ENCODE data around the gene PSMB4. TPM values are rescaled to one million over a fixed set of nuclear protein-coding genes. Genes with fewer than 3 reads are reported as not detected.

Gene PSMB4
- polyA plus RNA-seq, 1 donor (not counting 4 experiments of a cell fraction or from before 2014, with no cell fraction given): 340 TPM

GRCh38 chr1:151361883-151362282 lies 37.5 kb upstream of the PSMB4 start:
- Histone ChIP-seq H3K4me2 (ENCODE audit: control insufficient read depth, extremely low read depth, insufficient read depth, low read depth, low read length) (no peak overlapping the region), H3K9me3 (ENCODE audit: control insufficient read depth, low read depth, low read length) (peaks cover 6% of the 10 kb centered on the region), H2AFZ (ENCODE audit: control insufficient read depth, low read length) (no peak overlapping the region), H3K79me2 (ENCODE audit: control insufficient read depth, insufficient read depth, low read length) (no peaks in the 10 kb centered on the region), H3K4me1 (ENCODE audit: control insufficient read depth, extremely low read depth, insufficient read depth, low read length) (no peaks in the 10 kb centered on the region), H3K36me3 (ENCODE audit: control insufficient read depth in 2 of 2, extremely low read depth in 1 of 2, insufficient read depth in 2 of 2, low read length in 2 of 2) (no peaks in the 10 kb centered on the region), H3K9ac (ENCODE audit: control insufficient read depth, extremely low read depth, insufficient read depth, low read length) (no peak overlapping the region), H3K4me3 (ENCODE audit: control insufficient read depth in 2 of 3, extremely low read depth in 1 of 3, insufficient read depth in 2 of 3, low read depth in 1 of 3, low read length in 3 of 3) (no peak overlapping the region), H3K9me1 (ENCODE audit: control insufficient read depth, extremely low read depth, insufficient read depth, low read length) (no peaks in the 10 kb centered on the region), H3K27ac (ENCODE audit: control insufficient read depth, insufficient read depth, low read length) (no peak overlapping the region), H3K27me3 (ENCODE audit: control insufficient read depth, extremely low read depth, insufficient read depth, low read length) (no peaks in the 10 kb centered on the region), H4K20me1 (ENCODE audit: control insufficient read depth, extremely low read depth, insufficient read depth, low read length) (no peaks in the 10 kb centered on the region)
- FAIRE-seq (no peak), DNase-seq (ENCODE audit: low read depth, low spot score) (no peak)
- dilution Hi-C loops (cut with MboI; ENCODE audit: extremely low pct_ligation_motif_present, low sequenced_read_pairs): no loop called here
- TF ChIP-seq CTCF (optimal IDR thresholded peaks at IDR 0.05 in 1 of 3, IDR thresholded peaks at IDR 0.05 in 1 of 3, conservative IDR thresholded peaks at IDR 0.05 in 1 of 3; ENCODE audit: extremely low read depth in 1 of 3, insufficient read depth in 2 of 3, low read length in 3 of 3) (no peak), EZH2 (IDR thresholded peaks at IDR 0.05; ENCODE audit: low read length) (no peak)

- Histone ChIP-seq H3K9me3 (ENCODE audit: control insufficient read depth, low read depth, low read length) (peaks cover 6% of the 10 kb centered on the region), H4K20me1 (ENCODE audit: control insufficient read depth, extremely low read depth, insufficient read depth, low read length) (no peaks in the 10 kb centered on the region), H3K27ac (ENCODE audit: control insufficient read depth, insufficient read depth, low read length) (no peak overlapping the region), H2AFZ (ENCODE audit: control insufficient read depth, low read length) (no peak overlapping the region), H3K27me3 (ENCODE audit: control insufficient read depth, extremely low read depth, insufficient read depth, low read length) (no peaks in the 10 kb centered on the region), H3K36me3 (ENCODE audit: control insufficient read depth in 2 of 2, extremely low read depth in 1 of 2, insufficient read depth in 2 of 2, low read length in 2 of 2) (no peaks in the 10 kb centered on the region), H3K79me2 (ENCODE audit: control insufficient read depth, insufficient read depth, low read length) (no peaks in the 10 kb centered on the region), H3K4me3 (ENCODE audit: control insufficient read depth in 2 of 3, extremely low read depth in 1 of 3, insufficient read depth in 2 of 3, low read depth in 1 of 3, low read length in 3 of 3) (no peak overlapping the region), H3K4me1 (ENCODE audit: control insufficient read depth, extremely low read depth, insufficient read depth, low read length) (no peaks in the 10 kb centered on the region), H3K4me2 (ENCODE audit: control insufficient read depth, extremely low read depth, insufficient read depth, low read depth, low read length) (no peak overlapping the region), H3K9me1 (ENCODE audit: control insufficient read depth, extremely low read depth, insufficient read depth, low read length) (no peaks in the 10 kb centered on the region), H3K9ac (ENCODE audit: control insufficient read depth, extremely low read depth, insufficient read depth, low read length) (no peak overlapping the region)
- DNase-seq (ENCODE audit: low read depth, low spot score) (no peak), FAIRE-seq (no peak)
- TF ChIP-seq CTCF (optimal IDR thresholded peaks at IDR 0.05 in 1 of 3, IDR thresholded peaks at IDR 0.05 in 1 of 3, conservative IDR thresholded peaks at IDR 0.05 in 1 of 3; ENCODE audit: extremely low read depth in 1 of 3, insufficient read depth in 2 of 3, low read length in 3 of 3) (no peak), EZH2 (IDR thresholded peaks at IDR 0.05; ENCODE audit: low read length) (no peak)
- dilution Hi-C loops (cut with MboI; ENCODE audit: extremely low pct_ligation_motif_present, low sequenced_read_pairs): no loop called here
Observed at GRCh38 chr1:151362308-151363155, 36.8 kb upstream of the PSMB4 start.

Measured in keratinocyte (primary cell).